OCI-LY7 (cell line): ENCODE results near the gene MTUS2.

Experiments used
- CTCF ChIP-seq: fragments of 200-600 bp; sonication (generic); conservative IDR thresholded peaks from 2 replicates; pipeline ENCODE4 v1.5.1; 2014; ENCODE audit warnings: mild to moderate bottlenecking, antibody characterized with exemption, low read length, moderate library complexity, mixed read lengths
- EZH2phosphoT487 ChIP-seq: fragments of 200-600 bp; sonication (generic); IDR thresholded peaks from 2 replicates; pipeline ENCODE4 v1.6.1; 2018; ENCODE audit warnings: low read depth, borderline replicate concordance, mild to moderate bottlenecking, mixed run types, antibody characterized with exemption, low read length, moderate library complexity, mixed read lengths

GRCh38 chr13:29039212-29039611 lies 219.1 kb downstream of the MTUS2 start:
- TF ChIP-seq CTCF = no peak
- TF ChIP-seq EZH2phosphoT487 = no peak
